ENCODE measurements around the gene MRPL28.

DNA sequence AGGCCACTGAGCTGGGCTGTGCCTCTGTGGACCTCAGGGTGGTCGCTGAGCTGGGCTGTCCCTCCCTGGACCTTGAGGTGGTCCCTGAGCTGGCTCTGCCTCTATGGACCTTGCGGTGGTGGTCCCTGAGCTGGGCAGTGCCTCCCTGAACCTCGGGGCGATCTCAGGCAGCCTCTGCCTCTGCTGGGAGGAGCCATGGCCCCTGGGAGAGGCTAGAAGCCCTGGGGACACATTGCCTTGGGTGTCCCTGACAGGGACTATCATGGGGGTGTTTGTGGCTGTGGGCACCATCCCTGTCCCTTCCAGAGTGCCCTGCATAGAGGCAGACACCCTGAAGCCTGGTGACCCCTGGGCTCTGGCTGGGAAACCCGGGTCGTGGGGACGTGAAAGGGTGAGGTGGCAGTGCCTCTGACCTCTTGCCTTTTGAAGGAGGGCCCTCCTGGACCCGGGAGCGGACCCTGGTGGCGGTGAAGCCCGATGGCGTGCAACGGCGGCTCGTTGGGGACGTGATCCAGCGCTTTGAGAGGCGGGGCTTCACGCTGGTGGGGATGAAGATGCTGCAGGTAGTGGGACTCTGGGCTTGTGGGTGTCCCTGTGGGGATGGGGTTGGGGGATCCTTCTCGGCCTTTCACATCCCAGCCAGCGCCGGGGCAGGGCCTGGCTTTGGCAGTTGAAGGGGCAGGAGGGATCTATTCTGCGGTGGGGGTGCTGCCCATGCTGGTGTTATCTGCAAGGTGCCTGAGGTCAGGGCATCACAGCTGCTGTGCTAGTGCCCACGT is 28.4 kb upstream of the MRPL28 start:
- TF ChIP-seq ZNF274 (IDR thresholded peaks at IDR 0.05; ENCODE audit: low read depth, low read length) (no peak), YY1 (IDR thresholded peaks at IDR 0.05; ENCODE audit: insufficient read depth, insufficient read length) (no peak), SUZ12 (IDR thresholded peaks at IDR 0.05; ENCODE audit: extremely low read depth, insufficient read depth, insufficient read length) (no peak)
